SU-DHL-6 (cell line): ENCODE data around the gene FAAH.

Experiments used
- CTCF ChIP-seq: fragments of 200-600 bp; sonication (generic); IDR thresholded peaks from one replicate; pipeline ENCODE4 v1.5.1; 2017; ENCODE audit warnings: antibody characterized with exemption, mild to moderate bottlenecking, low read length, moderate library complexity; ENCODE audit not compliant: insufficient read depth, poor library complexity, severe bottlenecking
- EZH2phosphoT487 ChIP-seq: fragments of 200-600 bp; sonication (generic), shearing (Covaris generic); conservative IDR thresholded peaks from 2 replicates; pipeline ENCODE4 v1.6.1; 2018; ENCODE audit warnings: mild to moderate bottlenecking, antibody characterized with exemption, low read length, moderate library complexity, mixed read lengths

- TF ChIP-seq CTCF (no peak), EZH2phosphoT487 (no peak)
Observed at GRCh38 chr1:46420533-46420915, 26.4 kb downstream of the FAAH start.
